Esophagus muscularis mucosa (tissue), 4 donors: ENCODE results near the gene TIMM17B.

Experiments used
- EP300 ChIP-seq: sonication (generic); formaldehyde crosslinking; IDR thresholded peaks from one replicate; pipeline ENCODE4 v1.6.1; 2017; ENCODE audit warnings: antibody characterized with exemption
- POLR2A ChIP-seq: fragments of 450-650 bp; IDR thresholded peaks from one replicate; pipeline ENCODE4 v1.6.1; 2017; ENCODE audit warnings: antibody characterized with exemption, moderate library complexity, mild to moderate bottlenecking, low read depth
- POLR2AphosphoS5 ChIP-seq, 2 donors: sonication (generic); formaldehyde crosslinking; IDR thresholded peaks; one replicate each; pipeline ENCODE4 v1.6.1; 2017; ENCODE audit warnings: antibody characterized with exemption in 2 of 2
- TF ChIP-seq, protein P1 (sequence below), 3 experiments: fragments of 200-600 bp in 2 of 3; fragments of 450-650 bp in 1 of 3; sonication (generic) in 2 of 3; IDR thresholded peaks; one replicate each; pipeline ENCODE4 v1.5.1; 2017 to 2019; ENCODE audit warnings: antibody characterized with exemption in 3 of 3, mild to moderate bottlenecking in 2 of 3, moderate library complexity in 1 of 3

DNA sequence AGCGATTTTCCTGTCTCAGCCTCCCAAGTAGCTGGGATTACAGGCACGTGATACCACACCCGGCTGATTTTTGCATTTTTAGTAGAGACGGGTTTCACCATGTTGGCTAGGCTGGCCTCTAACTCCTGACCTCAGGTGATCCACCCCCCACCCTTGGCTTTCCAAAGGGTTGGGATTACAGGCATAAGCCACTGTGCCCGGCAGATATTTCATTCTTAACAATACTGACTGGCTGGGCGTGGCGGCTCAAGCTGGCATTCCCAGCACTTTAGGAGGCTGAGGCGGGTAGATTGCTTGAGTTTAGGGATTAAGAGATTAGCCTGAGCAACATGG lies 1.5 kb upstream of the TIMM17B start:
- TF ChIP-seq POLR2AphosphoS5 (IDR thresholded peaks at IDR 0.05) (no peak), POLR2A (no peak), EP300 (no peak)
- TF ChIP-seq, protein P1, sequence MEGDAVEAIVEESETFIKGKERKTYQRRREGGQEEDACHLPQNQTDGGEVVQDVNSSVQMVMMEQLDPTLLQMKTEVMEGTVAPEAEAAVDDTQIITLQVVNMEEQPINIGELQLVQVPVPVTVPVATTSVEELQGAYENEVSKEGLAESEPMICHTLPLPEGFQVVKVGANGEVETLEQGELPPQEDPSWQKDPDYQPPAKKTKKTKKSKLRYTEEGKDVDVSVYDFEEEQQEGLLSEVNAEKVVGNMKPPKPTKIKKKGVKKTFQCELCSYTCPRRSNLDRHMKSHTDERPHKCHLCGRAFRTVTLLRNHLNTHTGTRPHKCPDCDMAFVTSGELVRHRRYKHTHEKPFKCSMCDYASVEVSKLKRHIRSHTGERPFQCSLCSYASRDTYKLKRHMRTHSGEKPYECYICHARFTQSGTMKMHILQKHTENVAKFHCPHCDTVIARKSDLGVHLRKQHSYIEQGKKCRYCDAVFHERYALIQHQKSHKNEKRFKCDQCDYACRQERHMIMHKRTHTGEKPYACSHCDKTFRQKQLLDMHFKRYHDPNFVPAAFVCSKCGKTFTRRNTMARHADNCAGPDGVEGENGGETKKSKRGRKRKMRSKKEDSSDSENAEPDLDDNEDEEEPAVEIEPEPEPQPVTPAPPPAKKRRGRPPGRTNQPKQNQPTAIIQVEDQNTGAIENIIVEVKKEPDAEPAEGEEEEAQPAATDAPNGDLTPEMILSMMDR (IDR thresholded peaks at IDR 0.05), result no peak
